Stimulated activated CD4-positive, alpha-beta T cell treated with anti-CD3 and anti-CD28 coated beads, Interleukin-4, amount 100 ng/mL, for 4 hours (primary cell): Measurements from ENCODE around the gene GNPTG.

Experiments used
- DNase-seq, 2 experiments: peaks; one replicate each; pipeline ENCODE4 v3.0.0-alpha.2; 2020

GNPTG gene

DNA sequence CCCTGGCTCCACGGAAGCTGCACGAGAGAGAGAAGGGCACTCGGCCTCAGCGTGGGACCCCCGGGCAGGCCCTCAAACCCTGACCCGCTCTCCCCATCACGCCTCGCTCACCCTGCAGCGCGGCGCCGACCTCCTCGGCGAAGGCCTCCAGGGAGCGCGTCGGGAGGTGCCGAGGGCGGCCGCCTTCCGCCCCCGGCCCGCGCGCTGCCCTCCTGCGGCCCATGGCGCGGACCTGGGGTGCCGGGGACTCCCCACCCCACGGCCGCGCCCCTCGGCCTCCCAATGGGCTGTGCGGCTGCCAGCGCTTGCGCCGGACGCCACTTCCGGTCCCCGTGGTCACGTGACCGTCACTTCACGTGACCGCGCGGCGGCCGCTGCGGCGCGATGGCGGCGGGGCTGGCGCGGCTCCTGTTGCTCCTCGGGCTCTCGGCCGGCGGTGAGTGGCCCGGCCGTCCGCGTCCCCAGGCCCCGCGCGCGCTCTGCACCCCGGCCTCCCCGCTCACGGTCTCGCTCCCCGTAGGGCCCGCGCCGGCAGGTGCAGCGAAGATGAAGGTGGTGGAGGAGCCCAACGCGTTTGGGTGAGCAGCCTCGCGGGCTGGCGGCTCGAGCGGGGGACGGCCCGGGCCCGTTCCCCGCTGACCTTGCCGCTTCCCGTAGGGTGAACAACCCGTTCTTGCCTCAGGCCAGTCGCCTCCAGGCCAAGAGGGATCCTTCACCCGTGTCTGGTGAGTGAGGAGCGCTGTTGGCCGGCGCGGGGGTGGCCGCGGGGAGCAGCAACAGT lies at the start of gene GNPTG, which contains the start of gene TSR3:
Gene GNPTG, plus strand, starts transcription at position 350 of the 781 bp plus-strand sequence. Its CDS starts 35 bp downstream, at position 385.
Gene TSR3, minus strand, starts transcription at position 297 of the 781 bp plus-strand sequence. Its CDS starts 74 bp downstream, at position 223.
- peak; percentile 77 to 84 for DNase-seq

DNA sequence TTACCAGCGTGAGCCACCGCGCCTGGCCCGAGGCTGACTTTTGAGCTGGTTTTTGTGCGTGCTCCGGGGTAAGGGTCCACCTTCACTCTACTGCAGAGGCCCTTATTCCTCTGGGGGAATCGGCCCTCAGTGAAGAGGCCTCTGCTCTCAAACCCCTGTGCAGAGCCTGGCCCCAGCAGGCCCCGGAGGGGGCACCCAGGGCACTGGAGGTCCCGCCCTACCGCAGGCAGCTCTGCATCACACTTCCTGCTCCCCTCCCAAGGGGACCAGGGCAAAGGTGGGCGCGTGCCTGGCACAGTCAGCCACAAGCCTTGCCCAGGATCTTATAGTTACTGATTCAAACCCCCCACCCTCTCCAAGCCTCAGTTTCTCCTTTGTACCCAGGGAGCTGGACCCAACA lies 45.9 kb upstream of the GNPTG start:
- no peak for DNase-seq

DNA sequence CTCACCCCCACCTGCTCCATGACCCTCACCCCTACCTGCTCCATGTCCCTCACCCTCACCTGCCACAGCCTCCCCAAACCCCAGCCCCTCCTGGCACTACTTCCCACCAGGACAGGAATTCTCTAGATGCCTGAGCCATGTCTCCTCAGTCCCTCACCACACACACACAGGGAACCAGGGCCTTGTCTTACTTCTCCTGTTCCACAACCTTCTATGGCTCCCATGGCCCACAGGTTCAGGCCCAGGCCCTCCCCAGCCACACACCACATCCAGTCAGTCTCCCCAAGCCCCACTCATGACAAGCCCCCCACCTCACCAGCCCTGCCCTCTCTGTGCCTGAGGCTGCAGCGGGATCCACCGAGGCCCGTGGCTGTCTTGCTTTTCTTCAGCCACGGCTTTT lies 45.4 kb upstream of the GNPTG start:
- DNase-seq: no peak

DNA sequence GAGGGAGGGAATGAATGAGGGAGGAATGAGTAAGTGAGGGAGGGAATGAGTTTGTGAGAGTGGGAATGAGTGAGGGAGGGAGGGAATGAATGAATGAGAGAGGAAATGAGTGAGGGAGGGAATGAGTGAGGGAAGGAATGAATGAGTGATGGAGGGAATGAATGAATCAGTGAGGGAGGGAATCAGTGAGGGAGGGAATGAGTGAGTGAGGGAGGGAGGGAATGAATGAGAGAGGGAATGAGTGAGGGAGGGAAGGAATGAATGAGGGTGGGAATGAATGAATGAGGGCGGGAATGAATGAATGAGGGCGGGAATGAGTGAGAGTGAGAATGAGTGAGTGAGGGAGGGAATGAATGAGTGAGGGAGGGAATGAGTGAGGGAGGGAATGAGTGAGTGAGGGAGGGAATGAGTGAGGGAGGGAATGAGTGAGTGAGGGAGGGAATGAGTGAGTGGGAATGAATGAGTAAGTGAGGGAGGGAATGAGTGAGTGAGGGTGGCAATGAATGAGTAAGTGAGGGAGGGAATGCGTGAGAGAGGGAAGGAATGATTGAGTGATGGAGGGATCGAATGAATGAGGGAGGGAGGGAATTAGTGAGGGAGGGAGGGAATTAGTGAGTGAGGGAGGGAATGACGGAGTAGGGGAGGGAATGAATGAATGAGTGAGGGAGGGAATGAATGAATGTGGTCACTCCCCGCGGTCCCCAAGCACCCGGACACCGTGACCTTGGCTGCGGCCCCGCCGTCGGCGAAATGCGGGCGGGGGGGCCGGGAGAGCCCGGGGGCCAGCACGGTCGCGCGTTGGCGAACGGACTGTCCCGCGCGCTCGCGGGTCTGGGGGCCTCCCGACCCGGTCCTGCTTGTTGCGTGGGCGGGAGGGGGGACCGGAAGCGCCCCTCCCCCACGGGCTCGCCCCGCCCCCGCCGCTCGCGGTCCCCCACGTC lies 43.4 kb upstream of the GNPTG start:
- no peak for DNase-seq

DNA sequence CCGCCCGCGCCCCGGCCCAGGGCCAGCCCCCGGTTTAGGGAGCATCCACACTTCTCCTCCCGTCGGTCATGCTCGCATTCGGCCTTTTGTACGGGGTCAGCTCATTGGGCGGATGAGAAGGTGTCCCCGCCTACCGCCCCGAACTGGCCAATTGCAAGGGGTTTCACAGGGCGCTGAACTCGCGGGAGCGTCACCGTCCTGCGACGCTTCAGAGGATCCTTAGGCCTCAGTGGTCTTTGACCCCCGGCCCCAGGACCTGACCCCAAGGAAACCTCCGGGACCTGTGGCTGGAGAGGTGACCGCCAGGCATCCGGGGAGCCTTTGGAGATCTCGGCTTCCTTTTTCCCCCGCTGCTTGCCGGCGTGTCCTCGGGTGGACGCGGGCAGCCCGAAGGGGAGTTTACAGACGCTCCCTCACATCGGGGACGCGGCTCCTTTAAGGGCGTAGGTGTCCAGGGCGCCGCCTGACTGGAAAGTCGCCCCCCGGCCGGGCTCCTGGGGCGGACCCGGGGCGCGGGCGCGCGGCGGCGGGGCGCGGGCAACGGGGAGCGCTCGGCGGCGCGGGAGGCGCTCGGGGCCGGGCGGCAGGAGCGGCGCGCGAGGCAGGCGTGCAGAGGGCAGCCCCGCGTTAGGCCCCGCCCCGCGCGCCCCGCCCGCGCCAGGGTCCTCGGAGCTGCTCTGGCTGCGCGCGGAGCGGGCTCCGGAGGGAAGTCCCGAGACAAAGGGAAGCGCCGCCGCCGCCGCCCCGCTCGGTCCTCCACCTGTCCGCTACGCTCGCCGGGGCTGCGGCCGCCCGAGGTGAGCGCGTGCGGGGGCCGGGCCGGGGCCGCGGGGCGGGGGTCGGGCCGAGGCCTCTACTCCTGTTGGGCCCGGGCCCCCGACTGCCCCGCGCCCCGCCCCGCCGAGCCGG lies 42.5 kb upstream of the GNPTG start, which contains the start of gene UBE2I:
Gene UBE2I, plus strand, starts transcription at position 660 of the 909 bp plus-strand sequence. CDS start 4,395 bp downstream, outside the sequence.
- peak; percentile 96 for DNase-seq

DNA sequence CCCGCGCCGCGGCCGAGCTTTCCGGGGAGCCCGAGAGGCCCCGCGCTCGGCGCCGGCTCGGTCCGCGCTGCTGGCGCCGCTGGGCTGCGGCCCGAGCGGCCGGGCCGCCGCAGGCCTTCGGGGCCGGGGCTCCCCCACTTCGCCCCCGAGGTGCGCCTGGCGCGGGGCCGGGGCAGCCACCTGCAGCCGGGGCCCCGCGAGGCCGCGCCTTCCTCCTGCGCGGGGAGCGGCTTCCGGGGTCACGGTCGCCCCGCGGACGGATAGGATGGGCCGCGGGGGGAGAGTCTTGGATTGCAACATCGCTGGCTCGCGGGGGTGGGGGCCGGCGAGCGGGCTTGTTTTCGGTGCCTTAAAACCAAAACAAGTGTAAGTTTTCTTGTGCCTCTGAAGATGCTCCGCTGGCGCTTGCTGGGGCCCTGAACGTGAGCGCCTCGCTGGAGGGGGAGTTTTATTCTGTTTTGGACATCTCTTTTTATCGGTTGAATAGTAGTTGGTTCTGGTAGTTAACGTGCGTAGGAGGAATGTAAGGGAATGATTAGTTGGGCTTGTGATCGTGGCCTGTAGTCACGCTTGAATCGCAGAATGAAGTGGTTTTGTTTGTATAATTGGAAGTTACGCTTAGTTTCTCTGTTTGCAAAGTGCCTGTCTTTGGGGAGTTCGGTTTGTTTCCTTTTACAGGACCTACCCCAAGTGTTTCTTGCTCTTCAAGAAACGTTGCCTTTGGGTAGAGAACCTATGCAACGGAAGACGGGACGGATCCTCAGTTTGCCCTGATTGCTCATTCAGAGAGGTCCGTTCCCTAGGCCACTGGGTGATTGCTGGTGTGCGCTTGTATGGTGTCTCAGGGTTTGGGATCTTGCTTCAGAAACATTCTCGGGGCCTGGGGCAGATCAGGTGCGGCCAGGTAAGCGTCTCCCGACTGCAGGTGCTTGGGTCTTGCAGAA lies 41.6 kb upstream of the GNPTG start:
- peak; percentile 42 to 54 for DNase-seq

DNA sequence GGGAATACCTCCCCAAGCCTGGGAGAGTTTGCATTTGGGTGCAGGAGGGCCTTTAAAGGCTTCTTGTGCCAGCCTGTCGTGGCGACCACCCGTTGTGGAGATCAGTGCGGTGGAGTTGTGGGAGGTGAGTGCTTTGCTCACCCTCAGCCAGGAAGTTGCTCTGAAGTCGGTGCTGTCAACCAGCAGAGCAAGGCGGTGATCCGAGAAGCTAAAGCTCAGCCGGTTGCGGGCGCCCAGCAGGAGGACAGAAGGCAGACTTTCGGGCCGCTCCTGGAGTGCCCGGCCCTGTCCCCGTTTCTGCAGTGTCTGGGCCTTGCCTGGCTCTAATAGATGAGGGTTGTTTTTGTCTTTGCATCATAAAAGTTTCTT lies 40.9 kb upstream of the GNPTG start:
- DNase-seq: no peak

DNA sequence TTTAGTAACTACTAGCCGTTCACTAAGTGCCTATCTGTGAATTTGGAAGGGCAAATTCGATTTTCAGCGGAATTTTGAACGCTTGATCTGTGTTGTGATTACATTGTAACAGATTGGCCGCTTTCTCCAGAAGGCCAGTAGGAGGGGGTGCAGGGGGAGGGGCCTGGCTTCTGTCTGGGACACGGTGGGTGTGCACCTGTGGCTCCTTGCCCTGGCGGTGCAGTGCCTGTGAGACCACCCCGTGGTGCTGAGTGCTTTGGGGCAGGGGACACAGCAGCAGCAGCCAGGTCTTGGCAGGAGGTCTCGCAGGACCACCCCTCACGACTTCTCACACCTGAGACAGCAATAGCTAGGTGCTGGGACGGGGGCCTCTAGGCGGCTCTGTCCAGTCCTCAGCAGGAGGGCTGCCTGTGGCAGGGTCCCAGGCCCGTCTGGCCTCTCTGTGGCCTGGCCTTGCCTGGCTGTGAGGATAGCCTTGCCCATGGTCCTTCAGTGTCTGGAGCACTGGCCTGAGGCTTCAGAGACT lies 40.5 kb upstream of the GNPTG start:
- no peak for DNase-seq

DNA sequence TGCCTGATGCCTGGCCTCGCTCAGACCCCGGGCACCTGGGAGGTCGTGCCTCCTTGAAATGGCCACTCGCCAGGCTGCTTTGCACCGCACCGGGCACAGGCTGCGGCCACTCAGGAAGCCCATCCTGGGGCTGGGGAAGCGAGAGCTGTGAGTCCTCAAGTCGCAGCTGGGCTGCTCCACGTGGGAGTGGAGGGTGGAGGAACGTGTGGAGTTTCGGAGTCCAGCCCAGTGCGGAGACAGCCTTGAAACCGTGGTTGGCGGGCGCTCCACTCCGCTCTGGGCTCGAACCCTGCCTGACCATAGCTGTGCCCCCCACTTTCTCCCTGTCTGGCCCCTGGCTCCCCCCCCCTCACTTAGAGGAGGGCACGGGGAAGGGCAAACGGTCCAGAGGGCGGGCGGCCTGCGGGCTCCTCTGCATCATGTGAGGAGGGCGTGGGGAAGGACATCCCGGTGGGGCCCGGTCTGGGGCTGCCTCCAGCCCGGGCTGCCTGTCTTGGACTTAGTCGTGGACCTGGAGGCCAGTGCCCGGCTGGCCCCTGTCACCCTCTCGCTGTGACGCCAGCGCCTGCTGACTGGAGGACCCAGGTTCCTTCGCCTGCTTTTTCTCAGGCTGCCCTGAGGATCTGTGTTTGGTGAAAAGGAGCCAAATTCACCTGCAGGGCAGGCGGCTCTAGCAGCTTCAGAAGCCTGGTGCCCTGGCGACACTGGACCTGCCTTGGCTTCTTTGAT lies 39.8 kb upstream of the GNPTG start:
- no peak for DNase-seq

DNA sequence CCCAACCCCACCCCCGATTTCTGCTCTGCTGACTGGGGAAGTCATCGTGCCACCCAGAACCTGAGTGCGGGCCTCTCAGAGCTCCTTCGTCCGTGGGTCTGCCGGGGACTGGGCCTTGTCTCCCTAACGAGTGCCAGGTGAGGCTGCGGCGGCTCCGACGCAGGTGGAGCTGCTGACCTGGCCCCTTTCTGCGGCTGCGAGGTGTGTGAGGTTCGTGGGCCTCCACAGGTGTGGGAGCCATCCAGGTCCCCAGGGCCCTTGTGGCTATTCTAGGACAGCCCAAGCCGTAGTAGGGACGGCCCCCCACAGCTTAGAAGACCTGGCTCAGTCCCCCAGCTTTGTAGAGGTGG lies 39.3 kb upstream of the GNPTG start:
- no peak for DNase-seq

DNA sequence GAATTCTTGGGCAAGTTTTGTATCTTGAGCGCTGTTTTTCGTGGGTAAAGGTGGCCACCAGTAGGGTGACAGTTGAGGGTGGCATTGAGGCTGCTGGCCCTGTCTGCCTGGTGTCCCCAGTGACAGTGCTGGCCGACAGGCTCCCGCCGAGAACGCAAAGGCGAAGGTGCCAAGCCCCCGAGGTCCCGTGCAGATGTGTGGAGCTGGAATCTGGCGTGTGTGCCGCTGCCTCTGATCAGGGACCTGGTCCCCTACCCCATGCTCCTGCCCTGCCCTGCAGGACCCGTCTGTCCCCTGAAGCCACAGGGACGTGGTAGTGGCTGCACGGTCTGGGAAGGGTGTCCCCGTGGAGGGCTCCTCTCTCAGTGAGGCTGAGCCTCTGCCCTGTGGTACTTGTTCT lies 38.8 kb upstream of the GNPTG start:
- no peak for DNase-seq

DNA sequence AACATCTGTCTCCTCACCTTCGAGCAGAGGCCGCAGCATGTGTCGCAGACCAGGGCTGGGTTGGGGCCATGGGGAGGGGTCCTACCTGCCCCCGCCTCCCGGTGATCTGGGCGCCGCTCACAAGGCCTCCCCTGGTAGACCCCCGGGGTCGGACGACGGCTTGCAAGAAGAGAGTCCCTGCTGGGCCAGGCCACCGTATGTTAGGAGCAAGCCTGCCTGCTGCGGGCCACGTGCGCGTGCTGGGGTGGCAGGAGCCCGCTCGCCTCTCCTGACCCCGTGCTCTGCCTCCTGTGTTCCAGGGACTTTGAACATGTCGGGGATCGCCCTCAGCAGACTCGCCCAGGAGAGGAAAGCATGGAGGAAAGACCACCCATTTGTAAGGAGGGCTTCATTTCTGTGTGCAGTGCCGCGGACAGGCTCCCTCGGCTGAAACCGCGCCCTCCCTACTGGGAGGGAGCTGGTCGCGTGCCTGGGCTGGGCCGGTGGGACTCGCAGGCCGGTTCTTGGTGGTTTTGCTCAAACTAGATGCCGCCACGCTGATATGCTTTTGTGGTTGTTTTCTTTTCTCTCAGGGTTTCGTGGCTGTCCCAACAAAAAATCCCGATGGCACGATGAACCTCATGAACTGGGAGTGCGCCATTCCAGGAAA lies 37.9 kb upstream of the GNPTG start:
- no peak for DNase-seq

DNA sequence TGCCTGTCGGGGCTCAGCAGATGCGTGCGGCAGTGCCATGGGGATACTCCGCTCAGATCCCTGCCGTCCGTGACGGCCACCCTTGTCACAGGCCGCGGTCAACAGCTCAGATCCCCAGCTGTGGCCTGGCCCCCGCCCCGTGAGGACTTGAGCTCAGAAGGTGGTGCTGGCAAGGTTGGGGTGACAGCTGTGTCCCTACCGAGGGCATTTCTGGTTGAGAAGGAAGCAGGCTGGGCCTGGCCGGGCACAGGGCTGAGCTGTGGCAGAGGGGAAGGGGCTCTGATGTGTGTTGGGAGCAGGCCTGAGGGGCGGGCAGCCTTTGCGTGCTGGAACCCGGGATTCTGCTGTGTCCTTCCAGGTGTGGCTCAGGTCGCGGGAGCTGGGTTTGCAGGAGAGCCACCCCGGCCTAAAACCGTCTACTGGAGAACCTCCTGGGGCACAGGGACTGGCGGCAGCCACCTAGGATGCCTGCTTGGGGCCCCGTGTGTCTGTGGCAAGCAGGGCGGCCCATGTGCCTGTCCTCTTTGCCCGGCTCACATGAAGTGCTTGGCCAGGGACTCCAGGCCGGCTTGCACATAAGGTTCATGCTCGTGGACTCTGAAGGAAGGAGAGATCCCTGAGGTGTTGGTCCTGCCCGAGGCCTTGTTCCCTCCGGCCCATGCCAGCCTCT lies 37.2 kb upstream of the GNPTG start:
- no peak for DNase-seq

DNA sequence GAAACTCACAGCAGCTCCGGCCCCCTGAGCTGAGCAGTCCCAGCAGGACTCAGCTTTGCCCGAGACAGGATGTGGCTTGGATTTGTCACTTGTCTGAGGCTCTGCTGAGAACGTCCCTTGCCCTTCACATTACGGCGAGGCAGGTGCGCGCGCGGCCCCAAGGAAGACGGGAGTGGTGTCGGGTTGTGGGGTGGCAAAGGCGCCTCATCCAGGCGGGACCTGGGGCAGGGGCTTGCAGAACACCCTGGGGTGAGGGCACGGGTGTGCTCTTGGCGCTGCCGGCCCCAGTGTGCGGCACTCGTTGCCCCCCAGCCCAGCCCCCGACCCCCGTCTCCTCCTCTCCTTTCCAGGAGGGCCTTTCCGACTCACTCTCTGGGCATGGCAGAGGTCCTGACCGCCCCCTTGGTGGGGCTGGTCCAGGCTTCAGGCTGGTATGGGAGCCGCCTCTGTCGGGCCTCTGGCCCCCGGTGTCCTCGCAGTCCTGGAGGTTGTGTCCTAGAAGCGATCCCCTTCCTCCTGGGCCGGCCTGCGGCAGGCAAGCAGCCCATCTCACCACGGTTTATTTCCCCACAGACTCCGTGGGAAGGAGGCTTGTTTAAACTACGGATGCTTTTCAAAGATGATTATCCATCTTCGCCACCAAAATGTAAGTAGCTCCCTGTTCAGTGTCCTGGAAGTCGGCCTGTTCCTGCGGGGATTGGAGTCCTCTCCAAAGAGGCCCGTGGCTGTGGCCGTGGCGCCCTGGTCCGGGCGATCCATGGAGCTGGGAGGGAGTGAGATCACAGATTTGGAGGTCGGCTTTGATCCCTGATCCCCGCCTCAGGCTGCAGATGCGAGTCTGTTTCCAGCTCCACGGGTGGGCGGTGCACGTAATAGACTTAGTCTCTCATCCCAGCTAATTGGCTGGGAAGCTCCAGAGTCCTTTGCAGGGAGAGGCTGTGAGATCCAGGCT lies 36.4 kb upstream of the GNPTG start:
- DNase-seq: no peak

DNA sequence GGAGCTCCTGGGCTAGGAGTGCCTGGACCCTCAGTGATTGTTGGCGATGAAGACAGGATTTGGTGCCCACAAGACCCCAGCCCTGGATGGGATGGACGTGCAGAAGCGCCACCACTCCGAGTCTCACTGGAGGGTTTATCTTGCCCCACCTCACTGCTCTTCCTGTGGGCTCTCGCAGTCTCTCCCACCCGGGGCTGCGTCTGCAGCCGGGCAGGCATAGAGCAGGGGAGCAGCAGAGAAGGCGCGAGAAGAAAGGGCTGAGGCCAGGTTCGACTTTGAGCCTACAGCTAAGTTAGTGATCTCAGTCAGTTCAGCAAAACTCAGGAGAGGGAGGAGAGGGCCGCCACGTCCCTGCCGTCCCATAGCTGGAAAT lies 35.7 kb upstream of the GNPTG start:
- no peak for DNase-seq

DNA sequence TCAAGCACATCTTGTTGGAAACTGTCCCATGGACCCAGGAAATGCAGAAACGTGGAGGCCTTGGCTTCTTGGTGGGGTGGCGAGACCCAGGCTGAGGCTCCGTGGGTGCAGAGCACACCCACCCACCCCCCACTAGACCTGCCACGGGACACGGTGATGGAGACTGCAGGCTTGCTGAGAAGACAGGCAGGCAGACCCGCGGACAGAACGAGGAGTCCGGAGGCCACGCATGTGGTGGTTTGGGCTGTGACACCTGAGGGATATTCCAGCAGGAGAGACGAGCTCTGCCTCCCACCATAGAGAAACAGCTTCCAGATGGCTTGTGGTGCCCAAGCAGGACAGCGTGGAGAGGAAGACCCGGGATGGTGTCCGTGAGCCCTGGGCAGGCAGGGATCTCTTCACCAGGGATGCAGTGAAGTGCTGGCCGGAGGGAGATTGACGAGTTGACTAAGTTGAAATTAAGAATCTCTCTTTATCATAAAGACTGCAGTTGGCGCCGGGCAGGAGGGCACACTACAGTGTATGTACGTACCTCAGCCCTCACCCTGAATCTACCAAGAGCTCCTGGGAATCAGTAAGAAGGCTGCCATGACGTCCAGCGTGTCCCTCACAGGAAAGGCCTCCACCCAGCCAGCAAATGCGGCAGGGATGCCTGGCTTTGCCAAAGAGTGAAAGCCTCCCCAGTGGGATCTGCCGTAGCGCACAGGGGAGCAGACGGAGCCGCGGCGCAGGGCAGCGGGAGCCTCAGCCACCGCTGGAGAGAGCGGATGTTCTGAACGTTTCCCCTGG lies 34.1 kb upstream of the GNPTG start:
- DNase-seq: no peak

DNA sequence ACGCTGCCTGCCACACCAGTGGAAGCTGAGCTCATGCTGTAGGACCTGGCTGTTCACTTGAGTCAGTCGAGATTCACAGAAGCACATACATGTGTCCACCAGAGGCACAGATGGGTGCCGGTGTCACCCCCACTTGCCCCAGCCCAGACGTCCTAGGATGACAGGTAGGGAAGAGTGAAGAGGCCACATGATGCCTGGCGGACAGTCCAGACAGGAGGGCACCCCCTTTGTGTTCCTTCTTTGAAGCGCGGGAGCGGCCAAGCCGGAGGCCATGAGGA lies 33.5 kb upstream of the GNPTG start:
- no peak for DNase-seq

DNA sequence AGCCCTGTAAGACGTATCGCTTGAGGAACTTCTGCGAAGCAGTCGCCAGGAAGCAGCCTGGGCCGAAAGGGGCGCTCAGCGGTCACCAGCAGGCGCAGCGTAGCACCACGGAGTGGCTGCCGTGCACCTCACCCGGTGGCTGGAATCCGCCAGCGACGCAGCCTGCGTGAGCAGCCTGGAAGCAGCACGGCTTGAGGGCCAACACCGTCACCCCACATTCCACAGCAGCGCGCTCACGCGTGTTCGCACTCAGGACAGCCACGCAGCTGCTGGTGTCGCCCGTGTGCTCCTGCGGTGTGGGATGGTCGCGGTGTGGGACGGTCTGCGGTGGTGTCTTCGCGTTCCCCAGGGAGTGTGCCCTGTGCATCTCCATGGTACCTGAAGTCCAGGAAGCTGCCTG lies 32.7 kb upstream of the GNPTG start:
- DNase-seq: no peak
